ENCODE results near the gene GFRA4. TPM values are rescaled to one million over a fixed set of nuclear protein-coding genes. Genes with fewer than 3 reads are reported as not detected.

The GFRA4 gene
- total RNA-seq, 1 experiment from 2014 or later: not detected

DNA sequence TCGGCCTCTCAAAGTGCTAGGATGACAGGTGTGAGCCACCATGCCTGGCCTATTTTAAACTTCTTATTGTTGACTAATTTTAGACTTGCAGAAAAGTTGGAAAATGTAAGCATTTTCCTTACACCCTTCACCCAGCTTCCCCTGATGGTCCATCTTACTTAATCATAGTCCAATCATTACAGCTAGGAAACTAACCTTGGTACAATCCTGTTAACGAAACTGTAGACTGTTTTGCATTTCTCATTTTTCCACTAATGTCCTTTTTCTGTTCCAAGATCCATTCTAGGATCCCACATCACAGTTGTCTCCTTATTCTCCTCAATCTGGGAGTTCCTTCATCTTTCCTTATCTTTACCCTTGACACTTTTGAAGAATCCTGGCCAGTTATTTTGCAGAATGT lies 659 bp upstream of the GFRA4 start:
- H3K14ac ChIP-seq (ENCODE audit: insufficient read depth, low read length): no peak overlapping the region
- peaks cover 53% of the 10 kb centered on the region for H3K27me3 Mint-ChIP-seq (ENCODE audit: low read depth)
- no peaks in the 10 kb centered on the region for H4K20me1 ChIP-seq (ENCODE audit: control insufficient read depth, insufficient read depth, insufficient read length)
- H4K5ac ChIP-seq (ENCODE audit: insufficient read length, low read depth, low read length): no peak overlapping the region
- H2BK15ac ChIP-seq (ENCODE audit: low read depth, low read length): no peak overlapping the region
- H2AK5ac ChIP-seq (ENCODE audit: insufficient read length, low read length): no peak overlapping the region
- H3K4me2 ChIP-seq (ENCODE audit: insufficient read depth, insufficient read length, low read length): no peak overlapping the region
- no peak overlapping the region for H3K27ac Mint-ChIP-seq
- no peak overlapping the region for H2BK120ac ChIP-seq (ENCODE audit: low read depth, low read length, poor library complexity, severe bottlenecking)
- no peak overlapping the region for H2AFZ ChIP-seq (ENCODE audit: low read length)
- no peak for DNase-seq
- TF ChIP-seq, protein P1, sequence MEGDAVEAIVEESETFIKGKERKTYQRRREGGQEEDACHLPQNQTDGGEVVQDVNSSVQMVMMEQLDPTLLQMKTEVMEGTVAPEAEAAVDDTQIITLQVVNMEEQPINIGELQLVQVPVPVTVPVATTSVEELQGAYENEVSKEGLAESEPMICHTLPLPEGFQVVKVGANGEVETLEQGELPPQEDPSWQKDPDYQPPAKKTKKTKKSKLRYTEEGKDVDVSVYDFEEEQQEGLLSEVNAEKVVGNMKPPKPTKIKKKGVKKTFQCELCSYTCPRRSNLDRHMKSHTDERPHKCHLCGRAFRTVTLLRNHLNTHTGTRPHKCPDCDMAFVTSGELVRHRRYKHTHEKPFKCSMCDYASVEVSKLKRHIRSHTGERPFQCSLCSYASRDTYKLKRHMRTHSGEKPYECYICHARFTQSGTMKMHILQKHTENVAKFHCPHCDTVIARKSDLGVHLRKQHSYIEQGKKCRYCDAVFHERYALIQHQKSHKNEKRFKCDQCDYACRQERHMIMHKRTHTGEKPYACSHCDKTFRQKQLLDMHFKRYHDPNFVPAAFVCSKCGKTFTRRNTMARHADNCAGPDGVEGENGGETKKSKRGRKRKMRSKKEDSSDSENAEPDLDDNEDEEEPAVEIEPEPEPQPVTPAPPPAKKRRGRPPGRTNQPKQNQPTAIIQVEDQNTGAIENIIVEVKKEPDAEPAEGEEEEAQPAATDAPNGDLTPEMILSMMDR (conservative IDR thresholded peaks at IDR 0.05): no peak
- H2BK12ac ChIP-seq (ENCODE audit: insufficient read length, low read depth, low read length): no peak overlapping the region
- no peaks in the 10 kb centered on the region for H3K79me2 ChIP-seq (ENCODE audit: insufficient read depth, low read length)
- H3K27me3 ChIP-seq (ENCODE audit: insufficient read depth, low read length): peaks cover 5% of the 10 kb centered on the region; the same call in 1 of the 2 replicates
- no peak overlapping the region for H4K8ac ChIP-seq (replicated peaks; ENCODE audit: insufficient read length, low read depth, low read length)
- no peak overlapping the region for H3K4me3 Mint-ChIP-seq
- no peaks in the 10 kb centered on the region; the same call in 1 of the 2 replicates for H3K4me1 ChIP-seq (ENCODE audit: insufficient read depth, low read length)
- no peak overlapping the region for H2BK20ac ChIP-seq (ENCODE audit: low read depth, low read length, poor library complexity, severe bottlenecking)
- WGBS (ENCODE audit: extremely low coverage, insufficient read length, low lambda C conversion rate): no CpG with 5 or more reads among the region's 2 CpGs
- peaks cover 0 to 3% (median 0%) of the 10 kb centered on the region in 3 experiments; a peak in 2 of 7 replicates for H3K36me3 Mint-ChIP-seq (ENCODE audit: insufficient read depth in 1 of 3, low read depth in 3 of 3)
- no peak overlapping the region for H4K91ac ChIP-seq (ENCODE audit: insufficient read length, low read depth, low read length)
- H3K4ac ChIP-seq (ENCODE audit: low read depth, low read length): no peak overlapping the region
- no peak overlapping the region for H3K56ac ChIP-seq (ENCODE audit: insufficient read length, low read depth, low read length)
- no peaks in the 10 kb centered on the region for H3K79me1 ChIP-seq (ENCODE audit: insufficient read depth, low read depth, low read length, poor library complexity, severe bottlenecking)
- no peak overlapping the region for H3T11ph ChIP-seq (ENCODE audit: low read length)
- H3K23me2 ChIP-seq (ENCODE audit: insufficient read length, low read depth, low read length, poor library complexity, severe bottlenecking): no peaks in the 10 kb centered on the region
- no peak overlapping the region for H3K9ac ChIP-seq (ENCODE audit: extremely low read depth, insufficient read length, low read length)
- peaks cover 10 to 15% of the 10 kb centered on the region in 2 experiments for H3K4me1 Mint-ChIP-seq
- H3K9me3 ChIP-seq (ENCODE audit: control insufficient read depth, low read depth, low read length): no peaks in the 10 kb centered on the region
- no peak overlapping the region for H2BK5ac ChIP-seq (ENCODE audit: insufficient read length, low read length)
- H3K9me3 Mint-ChIP-seq: peaks cover 8% of the 10 kb centered on the region in 2 experiments; a peak in 3 of 5 replicates
- no peak overlapping the region for H3K27ac ChIP-seq (ENCODE audit: insufficient read length, low read depth, low read length)
- H3K18ac ChIP-seq (ENCODE audit: insufficient read length, low read depth, low read length): no peak overlapping the region
- H3K23ac ChIP-seq (ENCODE audit: insufficient read length, low read depth, low read length): no peak overlapping the region
